GM21381 (cell line): ENCODE measurements around the gene SOX8.
"Not testable (repeated sequence)": the region's sequence is repeated elsewhere in the genome, so short reads cannot be mapped to it uniquely, and the experiment has no call there.

ENCODE experiments used
- ATAC-seq: cut with Tn5 transposase; IDR thresholded peaks from one replicate; pipeline ENCODE4 v1.9.1; 2021; ENCODE audit warnings: mild to moderate bottlenecking, moderate library complexity; ENCODE audit not compliant: unreplicated experiment

The SOX8 gene

DNA sequence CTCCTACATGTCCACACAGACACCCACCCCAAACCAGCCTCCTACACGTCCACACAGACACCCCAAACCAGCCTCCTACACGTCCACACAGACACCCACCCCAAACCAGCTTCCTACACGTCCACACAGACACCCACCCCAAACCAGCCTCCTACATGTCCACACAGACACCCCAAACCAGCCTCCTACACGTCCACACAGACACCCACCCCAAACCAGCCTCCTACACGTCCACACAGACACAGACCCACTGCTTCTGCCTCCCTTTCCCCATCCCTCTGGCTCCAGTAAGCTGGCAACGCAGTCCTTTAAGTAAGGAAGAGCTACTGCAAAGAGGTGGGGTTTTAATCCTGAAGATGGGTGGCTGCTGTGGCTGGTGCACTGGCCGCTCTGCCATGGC lies 27.8 kb upstream of the SOX8 start:
- ATAC-seq = not testable (repeated sequence)

DNA sequence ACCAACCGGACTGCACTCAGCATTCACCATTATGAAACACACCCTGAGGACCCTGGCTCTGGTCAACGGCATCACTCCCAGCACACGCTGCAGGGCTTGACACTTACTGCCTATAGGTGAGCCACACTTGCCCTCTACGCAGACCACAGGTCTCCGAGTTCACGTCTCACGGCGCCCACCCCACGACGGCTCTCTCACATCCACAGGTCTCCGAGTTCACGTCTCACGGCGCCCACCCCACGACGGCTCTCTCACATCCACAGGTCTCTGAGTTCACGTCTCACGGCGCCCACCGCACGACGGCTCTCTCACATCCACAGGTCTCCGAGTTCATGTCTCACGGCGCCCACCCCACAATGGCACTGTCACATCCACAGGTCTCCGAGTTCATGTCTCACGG lies 25.8 kb upstream of the SOX8 start:
- not testable (repeated sequence) for ATAC-seq

DNA sequence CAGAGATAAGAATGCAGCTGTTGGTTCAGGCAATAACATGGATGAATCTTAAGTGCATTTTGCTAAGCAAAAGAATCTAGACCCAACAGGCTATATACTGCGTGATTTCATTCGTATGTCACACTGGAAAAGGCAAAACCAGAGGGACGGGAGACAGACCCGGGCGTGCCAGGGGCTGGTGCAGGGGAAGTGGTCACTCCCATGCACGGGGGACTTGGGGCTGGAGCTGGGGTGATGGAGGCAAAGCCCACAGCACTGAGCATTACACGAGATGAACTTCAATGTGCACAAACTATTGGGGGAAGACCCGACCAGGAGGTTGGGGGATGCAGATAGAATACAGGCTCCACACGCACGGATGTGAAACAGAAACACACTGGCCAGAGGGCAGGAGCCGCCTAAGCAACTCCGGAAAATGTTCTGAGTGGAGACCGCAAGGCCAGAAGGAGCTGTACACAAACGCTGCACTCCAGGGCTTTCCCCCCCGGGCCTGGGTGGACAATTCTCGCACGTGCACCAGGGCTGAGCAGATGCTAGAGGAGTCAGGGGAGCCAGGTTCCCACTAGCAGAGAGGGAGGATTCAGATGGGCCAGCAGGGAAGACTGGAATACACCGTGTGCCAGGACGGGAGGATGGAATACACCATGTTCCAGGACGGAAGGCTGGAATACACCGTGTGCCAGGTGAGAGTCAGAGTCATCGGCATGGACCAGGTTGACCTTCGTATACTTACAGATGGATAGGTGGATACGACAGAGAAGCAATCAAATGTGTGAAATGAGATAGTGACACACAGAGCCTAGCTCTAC lies 22.1 kb upstream of the SOX8 start:
- no peak for ATAC-seq

DNA sequence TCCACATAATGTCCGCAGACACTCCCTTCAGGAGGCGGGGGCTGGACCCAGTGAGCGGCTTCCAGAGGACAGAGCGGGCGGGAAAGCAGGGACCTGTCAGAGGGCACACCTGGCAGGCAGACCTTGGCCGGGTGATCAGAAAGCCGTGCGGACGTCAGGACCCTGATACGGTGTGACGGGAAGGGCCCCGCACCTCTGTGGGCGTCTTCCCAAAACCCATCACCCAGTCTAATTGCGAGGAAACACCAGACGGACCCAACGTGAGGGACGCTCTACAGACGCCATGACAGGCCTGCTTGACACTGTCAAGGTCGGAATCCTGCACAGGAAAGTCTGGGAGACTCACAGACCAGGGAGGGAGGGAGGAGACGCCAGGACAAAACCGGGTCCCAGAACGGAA lies 19.2 kb upstream of the SOX8 start:
- ATAC-seq = no peak

DNA sequence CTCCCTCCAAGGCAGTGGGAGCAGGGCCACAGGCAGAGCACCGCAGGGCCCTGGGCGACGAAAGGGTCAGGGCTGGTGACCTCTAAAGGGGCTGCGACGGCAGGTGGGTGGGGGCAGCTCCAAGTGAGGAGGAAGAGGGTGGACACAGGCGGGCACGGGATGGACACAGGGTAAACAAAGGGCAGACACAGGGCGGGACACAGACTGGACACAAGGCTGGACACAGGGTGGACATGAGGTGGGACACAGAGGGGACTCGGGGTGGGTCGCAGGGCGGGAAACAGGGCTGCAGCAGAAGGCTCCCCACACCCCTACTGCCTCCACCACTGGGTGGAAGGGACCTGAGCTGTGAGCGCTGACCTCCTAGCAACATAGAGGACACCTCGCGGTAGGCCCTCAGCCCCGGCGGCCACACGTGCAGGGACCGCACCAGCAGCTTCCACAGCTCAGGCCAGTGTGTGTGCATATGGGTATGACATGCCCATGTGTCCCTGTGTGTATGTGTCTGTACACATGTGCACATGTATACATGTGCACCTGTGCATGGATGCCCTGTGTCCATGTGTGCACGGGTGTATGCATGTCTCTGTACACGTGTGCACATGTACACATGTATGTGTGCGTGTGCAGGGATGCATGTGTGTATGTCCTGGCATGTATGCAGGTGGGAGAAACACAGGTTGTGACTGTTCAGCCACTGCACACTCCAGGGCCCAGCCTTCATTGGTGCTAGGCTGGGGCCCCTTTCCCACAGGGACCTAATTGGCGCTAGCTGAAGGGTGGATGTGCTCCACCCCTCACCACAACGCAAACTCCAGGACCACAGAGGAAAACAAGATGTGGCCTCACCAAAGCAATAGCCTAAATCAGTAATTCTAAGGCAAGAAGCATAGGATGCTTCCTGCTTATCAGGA lies 18.4 kb upstream of the SOX8 start:
- no peak for ATAC-seq

DNA sequence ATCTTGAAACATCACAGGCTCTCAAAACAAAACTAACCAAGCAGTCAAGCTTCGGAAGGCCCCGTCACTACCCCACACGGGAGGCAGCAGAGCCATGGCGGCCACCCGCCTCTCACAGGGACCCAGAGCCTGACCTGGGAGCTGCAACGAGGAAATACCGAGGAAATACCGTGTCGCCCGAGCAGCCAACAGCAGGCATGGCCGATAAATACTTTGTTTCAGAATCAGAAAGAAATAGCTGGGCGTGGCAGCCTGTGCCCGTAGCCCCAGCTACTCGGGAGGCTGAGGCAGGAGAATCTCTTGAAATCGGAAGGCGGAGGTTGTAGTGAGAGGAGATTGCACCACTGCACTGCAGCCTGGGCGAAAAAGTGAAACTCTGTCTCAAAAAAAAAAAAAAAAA lies 17.7 kb upstream of the SOX8 start:
- ATAC-seq = no peak

DNA sequence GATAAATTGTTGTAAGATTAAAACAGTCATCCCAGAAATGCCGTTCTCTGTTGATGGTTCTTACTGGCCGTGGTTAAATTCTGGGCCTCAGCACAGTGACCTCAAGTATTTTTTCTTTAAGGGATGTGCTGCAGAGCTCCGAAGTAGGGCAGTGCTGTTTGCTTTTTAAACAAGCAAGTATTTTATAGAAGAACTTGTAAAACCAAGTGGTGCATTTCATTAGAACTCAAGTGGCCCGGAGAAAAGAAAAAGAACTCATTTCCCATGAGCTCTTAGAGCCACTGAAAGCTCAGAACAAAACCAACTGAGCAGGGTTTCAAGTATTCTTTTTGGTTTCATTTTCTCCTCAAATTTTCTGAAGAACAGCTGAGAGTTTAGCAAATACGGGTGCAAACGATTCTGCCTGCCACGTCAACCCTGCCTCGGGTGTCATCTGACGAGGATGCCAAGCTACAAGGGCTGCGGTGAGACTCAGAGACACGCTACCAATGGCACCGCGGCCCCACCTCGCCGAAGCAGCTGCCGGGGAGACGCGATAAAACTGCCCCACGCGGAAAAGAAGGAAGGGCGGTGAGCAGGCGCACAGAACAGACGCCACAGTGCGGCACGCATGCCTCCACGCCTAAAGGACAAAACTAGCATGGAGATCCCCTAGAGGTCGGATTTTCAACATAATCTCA lies 17.1 kb upstream of the SOX8 start:
- no peak for ATAC-seq

DNA sequence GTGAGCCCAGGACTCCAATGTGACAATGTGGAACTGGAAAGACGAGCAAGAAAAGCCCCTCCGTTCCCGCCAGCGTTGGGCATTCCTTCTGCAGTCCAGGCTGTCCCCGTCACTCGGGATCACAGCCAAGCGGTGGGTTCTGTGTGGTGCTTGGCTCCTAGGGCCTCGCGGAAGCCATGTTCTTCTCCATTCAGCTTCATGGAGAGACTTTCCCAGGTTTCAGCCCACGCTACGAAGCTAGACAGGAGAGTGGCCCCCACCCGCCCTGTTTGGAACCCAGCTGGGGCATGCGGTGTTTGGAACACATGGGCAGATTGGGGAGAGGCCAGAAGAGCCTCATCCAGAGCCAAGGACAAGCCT lies 16.6 kb upstream of the SOX8 start:
- ATAC-seq = no peak

DNA sequence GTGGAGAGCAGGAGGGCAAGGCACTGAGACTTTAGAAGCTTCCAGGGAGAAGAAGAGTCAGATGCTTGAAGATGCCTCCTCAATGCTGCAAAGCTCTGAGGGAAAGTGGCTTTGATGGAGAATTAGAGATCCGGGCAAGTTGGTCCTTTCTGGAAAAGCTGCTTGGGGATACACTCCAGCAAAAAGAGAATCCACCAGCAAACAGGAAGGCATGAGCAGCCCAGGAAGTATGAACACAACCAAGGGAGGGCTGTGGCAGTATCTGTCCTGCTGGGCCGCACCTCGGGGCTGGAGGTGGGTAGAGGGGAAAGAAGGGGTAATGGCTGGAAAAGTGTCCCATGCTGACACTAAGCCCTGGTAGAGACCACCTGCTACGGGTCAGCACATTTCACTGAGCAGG lies 16.1 kb upstream of the SOX8 start:
- ATAC-seq = no peak

DNA sequence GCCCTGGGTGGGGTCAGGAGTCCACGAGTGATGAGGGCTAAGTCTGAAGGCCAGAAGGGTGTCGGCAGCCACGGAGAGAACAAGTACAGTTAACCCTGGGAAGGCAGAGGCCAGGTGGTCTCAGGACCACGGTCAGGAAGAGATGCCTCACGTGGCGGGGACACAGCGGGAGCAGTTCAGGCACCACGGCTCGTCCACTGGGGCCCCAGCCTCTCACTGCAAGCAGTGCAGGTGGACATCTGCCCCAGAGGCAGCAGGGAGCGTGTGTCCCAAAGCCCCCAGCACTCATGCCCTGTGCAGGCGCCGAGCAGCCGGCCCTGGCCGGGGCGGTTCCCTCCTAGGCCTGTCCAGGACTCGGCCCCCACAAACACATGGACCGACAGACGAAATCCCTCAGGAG lies 15.5 kb upstream of the SOX8 start:
- no peak for ATAC-seq

DNA sequence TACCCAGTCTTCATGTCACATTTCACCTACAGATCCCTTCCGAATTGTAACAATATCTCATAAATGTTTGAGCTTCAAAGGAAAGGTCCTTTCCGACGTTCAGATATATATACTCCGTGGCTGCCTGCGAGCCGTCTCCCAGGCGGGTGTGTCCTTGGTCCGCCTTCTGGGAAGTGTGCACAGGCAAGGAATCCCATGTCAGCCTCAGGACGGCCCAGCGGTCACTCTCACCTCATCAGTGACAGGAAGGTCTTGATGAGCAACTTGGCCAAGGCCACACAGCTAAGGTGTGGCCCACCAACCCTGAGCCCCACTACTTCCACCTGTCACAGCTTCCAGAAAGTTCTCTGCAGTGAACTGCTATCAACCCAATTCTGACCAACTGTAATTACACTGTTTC lies 15.1 kb upstream of the SOX8 start:
- no peak for ATAC-seq

DNA sequence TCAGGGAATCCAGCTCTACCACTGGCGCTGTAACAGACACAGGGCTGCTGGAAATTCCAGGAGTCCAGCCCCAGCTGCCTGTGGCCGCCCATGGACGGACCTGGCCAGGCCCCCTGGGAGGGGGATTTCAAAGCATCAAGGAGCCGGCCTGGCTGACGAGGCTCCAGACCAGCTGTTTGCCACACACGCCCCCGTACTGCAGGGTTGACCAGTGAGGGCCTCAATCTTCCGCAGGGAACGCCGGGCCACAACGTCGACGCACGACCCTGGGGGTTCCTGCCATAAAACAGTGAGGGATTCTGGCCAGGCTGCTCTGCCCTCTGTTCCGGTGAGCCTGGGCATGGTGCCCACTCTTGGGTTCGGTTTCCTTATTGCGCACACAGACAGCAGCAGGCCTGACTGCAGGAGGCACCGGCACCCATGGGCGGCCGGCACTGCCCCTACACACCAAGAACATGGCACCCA lies 14.5 kb upstream of the SOX8 start:
- ATAC-seq = no peak

DNA sequence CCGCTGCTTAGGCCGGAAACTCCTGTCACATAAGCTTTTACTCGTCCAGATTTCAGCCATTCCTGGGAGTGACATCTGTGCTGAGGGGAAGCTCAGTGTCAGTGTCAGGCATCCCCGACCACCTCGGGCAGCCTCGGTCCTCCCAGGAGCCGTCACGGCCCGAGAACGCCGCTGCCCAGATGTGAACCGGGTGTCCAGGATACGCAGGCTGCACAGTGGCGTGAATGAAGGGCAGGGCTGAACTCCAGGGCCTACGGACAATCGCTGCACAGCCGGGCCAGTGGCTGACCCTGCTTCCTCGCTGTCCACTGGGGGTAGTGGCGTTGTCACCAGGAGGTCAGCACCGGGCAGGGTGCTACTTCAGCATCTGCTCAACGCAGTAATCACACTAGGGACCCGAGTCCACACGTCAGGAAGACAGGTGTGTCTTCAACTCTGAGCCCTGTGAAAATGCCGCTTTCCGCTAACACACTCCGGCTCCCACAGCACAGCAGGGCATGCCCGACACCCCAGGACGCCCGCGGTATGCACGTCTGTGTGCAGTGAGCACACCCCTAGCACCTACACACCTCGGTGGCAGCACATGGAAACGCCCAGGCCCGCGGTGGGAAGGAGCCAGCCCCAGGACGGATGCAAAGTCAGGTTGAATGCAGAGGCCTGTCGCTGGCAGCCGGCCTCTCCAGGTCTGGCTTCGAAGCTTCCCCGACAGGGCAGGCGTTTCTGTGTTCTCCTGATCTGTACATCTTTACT lies 13.8 kb upstream of the SOX8 start:
- no peak for ATAC-seq

DNA sequence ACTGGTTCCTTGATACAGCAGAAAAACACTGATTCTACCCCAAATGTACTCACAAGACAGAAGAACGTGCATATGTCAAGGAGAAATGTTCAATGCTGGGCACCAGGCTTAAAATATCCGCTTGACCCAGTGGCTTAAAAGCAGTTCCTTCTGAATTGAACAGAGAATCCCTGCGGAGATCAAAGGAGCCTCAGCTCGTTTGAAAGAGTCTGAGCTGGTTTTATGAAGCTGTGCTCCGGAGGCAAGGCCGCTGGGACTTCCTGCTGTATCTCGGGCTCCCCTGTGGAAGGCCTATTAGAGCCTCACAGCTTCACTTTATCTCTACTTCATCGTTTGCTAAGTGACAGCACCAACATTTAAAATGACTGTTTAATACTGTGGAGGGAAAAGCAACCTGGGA lies 12.9 kb upstream of the SOX8 start:
- no peak for ATAC-seq

DNA sequence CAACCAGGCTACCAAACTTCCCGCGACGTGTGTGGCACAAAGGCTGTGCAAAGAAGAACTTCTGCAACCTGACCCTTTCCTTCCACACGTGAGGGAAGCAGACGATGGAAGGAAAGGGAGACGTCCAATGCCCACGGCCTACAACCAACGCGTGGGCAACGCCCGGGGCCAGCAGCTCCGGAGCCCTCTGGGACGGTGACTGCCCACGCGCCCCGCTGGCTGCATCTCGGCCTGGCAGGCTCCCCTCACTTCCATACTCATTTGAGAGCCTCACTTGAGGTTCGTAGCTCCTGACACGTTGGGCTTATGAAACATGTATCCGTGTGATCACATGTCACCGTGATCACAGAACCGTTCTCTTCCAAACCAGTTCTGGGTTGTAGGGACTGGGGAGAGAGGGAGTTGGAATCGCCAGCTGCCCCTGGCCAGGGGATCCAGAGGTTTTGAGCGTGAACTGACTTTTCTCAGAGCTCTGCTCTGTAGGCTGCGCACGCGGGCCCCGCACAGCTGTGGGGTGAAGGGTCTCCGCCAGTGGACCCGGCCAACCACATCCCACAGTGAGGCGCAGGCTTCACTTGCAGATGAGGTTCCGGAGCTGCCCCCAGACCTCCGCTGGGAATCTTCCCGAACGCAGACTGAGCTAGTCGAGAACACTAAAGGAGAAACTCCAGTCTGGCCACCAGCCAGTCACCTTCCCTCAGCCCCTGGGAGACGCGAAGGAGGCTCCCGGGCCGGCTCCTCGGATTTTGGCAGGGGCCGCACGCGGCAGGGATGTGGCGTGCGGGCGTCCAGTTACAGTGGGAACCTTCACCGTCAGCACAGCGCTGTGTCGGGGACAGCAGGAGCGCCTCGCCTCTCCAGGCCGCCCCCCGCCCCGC lies 11.8 kb upstream of the SOX8 start:
- ATAC-seq = peak; percentile 8

DNA sequence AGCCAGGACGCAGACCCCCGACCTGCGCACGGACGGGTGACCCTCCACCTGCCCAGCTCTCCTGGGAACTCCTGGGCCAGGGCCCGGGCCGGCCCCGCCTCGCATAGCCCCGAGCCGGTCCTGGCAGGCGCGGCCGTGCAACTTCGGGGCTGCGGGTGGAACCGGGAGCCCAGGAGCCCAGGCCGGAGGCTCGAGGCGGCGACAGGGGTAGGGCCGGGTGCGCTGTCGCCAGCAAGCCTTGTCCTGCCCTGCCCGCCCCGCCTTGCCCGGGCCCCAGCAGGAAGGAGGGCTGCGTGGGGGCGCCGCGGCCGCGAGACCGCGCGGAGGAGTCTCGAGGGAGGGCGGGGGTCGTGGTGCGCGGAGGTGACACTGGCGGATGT lies 11.2 kb upstream of the SOX8 start:
- peak; percentile 32 for ATAC-seq

DNA sequence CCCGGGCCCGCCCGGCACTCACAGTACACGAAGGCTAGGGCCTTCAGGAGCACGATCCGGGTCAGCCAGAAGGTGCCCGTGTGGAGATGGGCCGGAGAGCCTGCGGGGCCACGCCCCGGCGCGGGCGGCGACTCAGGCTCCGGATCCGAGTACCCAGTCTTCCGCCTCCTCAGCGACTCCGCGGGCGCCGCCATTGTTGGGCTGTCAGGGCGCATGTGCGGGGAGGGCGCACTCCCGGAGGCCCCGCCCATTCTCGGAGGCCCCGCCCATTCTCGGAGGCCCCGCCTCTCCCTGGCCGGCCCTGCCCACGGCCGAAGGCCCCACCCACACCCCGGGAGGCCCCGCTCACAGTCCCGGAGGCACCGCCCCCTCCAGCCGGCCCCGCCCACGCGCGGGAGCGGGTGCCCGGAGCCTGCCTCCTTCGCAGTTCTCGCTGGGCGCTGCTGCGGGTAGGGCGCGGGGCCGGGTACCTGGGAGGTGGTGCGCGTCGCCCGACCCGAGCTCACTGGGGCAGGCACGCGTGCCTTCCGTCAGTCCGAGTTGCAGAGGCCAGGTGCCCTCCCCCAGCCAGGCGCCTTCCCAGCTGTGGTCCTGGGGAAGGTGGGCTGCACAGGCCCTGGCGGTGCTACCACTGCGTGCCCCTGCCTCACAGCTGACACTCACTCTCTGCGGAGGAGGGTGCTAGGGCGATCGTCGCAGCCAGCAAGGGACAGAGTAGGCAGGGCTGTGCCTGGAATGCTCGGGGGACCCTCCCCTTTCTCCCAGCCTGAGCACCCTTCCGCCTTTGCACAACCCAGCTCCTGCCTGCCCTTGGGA lies 10.6 kb upstream of the SOX8 start, which contains the start of gene LMF1:
Gene LMF1, minus strand, starts transcription at position 219 of the 816 bp plus-strand sequence. Its CDS starts 4 bp downstream, at position 215.
- ATAC-seq = peak; percentile 76

DNA sequence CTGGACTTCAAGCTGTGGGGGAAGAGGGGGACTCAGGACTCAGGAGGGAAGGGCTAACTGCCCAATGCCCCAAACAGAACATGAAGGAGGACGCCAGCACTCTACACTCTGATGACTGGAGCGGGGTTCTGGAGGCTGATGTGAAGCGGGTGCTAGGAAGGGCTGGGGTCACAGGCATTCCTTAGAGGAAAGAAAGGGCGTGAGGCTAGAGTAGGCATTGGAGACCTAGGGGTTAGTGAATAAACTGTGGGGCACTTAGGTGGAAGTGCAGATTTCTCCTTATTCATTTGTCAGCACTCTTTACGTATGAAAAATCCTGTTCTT lies 10.0 kb upstream of the SOX8 start:
- ATAC-seq = no peak

DNA sequence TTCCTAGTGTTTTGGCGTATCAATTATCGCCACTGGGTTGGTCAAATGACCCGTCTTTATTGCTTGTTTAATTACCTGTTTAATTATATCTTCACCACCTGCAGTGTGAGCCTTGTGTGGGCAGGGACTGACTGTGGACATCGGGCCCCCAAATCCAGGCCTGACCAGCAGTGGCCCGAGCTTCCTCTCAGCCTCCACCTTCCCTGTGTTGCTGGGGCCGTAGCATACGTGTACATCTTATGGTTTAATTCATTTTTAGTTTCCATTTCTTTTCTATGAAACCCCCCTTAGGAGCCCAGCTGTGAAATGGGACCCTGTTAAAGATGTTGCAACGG lies 9.6 kb upstream of the SOX8 start:
- ATAC-seq = no peak
